ENCODE data around the gene CACNG1.

DNA sequence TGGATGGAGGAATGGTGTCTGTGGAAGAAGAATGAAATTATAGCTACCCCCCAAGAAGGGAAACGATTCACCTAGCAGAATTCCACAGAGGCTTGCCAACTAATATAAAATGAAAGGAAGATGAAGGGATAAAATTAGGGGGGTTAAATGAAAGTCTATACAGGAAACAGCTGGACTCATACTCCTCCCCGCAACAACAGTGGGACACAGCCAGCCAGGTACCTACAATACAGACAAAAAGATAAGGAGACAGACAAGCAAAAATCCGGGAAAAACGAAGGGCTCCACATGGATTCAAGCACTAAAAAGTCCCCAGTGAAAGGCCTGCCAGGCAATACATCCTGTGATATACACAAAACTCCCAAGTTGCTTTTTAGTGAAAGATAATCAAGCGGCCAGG, 47.9 kb downstream of the CACNG1 start:
- TF ChIP-seq, protein P1, sequence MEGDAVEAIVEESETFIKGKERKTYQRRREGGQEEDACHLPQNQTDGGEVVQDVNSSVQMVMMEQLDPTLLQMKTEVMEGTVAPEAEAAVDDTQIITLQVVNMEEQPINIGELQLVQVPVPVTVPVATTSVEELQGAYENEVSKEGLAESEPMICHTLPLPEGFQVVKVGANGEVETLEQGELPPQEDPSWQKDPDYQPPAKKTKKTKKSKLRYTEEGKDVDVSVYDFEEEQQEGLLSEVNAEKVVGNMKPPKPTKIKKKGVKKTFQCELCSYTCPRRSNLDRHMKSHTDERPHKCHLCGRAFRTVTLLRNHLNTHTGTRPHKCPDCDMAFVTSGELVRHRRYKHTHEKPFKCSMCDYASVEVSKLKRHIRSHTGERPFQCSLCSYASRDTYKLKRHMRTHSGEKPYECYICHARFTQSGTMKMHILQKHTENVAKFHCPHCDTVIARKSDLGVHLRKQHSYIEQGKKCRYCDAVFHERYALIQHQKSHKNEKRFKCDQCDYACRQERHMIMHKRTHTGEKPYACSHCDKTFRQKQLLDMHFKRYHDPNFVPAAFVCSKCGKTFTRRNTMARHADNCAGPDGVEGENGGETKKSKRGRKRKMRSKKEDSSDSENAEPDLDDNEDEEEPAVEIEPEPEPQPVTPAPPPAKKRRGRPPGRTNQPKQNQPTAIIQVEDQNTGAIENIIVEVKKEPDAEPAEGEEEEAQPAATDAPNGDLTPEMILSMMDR (IDR thresholded peaks at IDR 0.05; ENCODE audit: poor library complexity) = no peak
- TF ChIP-seq EZH2 (IDR thresholded peaks at IDR 0.05; ENCODE audit: borderline replicate concordance) (no peak), EZH2phosphoT487 (IDR thresholded peaks at IDR 0.05; ENCODE audit: low read depth, severe bottlenecking, unreplicated experiment) (no peak)

Data from hepatocyte (in vitro differentiated cells).